Effector memory CD8-positive, alpha-beta T cell (primary cell): ENCODE measurements around the gene USF1.
A peak's percentile ranks its signal among the peaks of the same experiment; 100 is the strongest.
"Not testable (repeated sequence)": the region's sequence is repeated elsewhere in the genome, so short reads cannot be mapped to it uniquely, and the experiment has no call there.

Experiments used
- ATAC-seq: fragments of 150-1000 bp; cut with Tn5 transposase; replicated peaks from 2 replicates; pipeline ENCODE4 v1.10.0; 2021; ENCODE audit warnings: mild to moderate bottlenecking, moderate library complexity
- DNase-seq, 3 experiments: peaks; one replicate each; pipeline ENCODE4 v3.0.0; 2021
- H3K27ac Mint-ChIP-seq, 2 donors: one replicate each; pipeline ENCODE4 v1.8.0; 2022; ENCODE audit warnings: mild to moderate bottlenecking in 2 of 2, mixed read lengths in 2 of 2, moderate library complexity in 2 of 2
- H3K27me3 Mint-ChIP-seq, 2 donors: one replicate each; pipeline ENCODE4 v1.8.0; 2022; ENCODE audit warnings: mixed read lengths in 2 of 2
- H3K36me3 Mint-ChIP-seq: one replicate; pipeline ENCODE4 v1.8.0; 2022; ENCODE audit warnings: mild to moderate bottlenecking, moderate library complexity, mixed read lengths; ENCODE audit not compliant: insufficient read depth
- H3K4me1 Mint-ChIP-seq, 2 donors: one replicate each; pipeline ENCODE4 v1.8.0; 2022; ENCODE audit warnings: low read depth in 2 of 2, mixed read lengths in 2 of 2
- H3K4me3 Mint-ChIP-seq, 2 donors: one replicate each; pipeline ENCODE4 v1.8.0; 2022; ENCODE audit warnings: mild to moderate bottlenecking in 2 of 2, mixed read lengths in 2 of 2, moderate library complexity in 2 of 2
- H3K9me3 Mint-ChIP-seq, 2 donors: one replicate each; pipeline ENCODE4 v1.8.0; 2022; ENCODE audit warnings: mixed read lengths in 2 of 2

The USF1 gene

DNA sequence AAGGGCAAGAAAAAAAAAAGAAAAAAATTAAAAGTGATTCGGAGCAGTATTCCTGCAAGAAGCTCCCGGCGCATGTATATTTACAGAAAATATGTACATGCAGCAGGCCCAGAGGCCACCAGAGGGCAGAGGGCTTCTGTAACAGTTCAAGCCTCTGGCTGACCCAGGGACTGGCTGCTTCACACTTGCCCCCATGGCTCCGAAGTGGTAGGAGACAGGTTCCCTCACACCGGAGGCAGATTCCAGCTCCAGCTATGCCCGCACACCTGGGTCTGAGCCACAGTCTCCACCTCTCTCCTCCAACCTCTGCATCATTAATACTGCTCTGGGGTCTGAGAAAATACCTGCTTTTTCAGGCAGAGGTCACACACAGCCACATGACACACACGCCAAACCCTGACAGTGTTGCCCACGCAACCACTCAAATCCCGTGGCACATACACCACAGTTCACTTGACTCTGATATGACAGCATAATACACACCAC is 26.2 kb upstream of the USF1 start:
- Mint-ChIP-seq H3K4me1 (peaks cover 29 to 36% of the 10 kb centered on the region in 2 donors), H3K27me3 (no peaks in the 10 kb centered on the region), H3K9me3 (no peaks in the 10 kb centered on the region), H3K27ac (peak overlapping the region; percentile 0 to 91), H3K4me3 (no peak overlapping the region), H3K36me3 (peaks cover 26% of the 10 kb centered on the region)
- ATAC-seq: no peak
- DNase-seq: peak in 2 of 3 experiments; percentile 21 to 35

DNA sequence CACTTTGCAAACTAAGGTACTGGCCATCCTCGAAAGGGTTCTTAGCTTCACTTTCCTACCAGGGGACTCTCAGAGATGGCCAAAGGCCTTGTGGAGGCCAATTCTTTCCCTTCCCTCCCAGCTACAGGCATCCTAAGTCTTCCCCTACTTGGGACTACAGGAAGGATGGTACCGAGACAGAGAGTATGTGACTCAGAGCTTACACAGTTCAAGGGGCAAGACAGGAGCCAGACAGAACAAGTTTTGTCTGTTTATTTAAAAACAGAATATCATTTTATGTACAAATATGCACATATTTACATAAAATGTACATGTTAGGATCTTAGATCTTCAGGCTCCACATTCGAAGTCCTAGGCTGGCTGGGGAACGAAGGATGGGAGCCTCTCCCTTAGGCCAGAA is 25.0 kb upstream of the USF1 start:
- DNase-seq (no peak), ATAC-seq (no peak)
- no peaks in the 10 kb centered on the region for H3K27me3 Mint-ChIP-seq
- H3K4me1 Mint-ChIP-seq: peaks cover 34 to 42% of the 10 kb centered on the region in 2 donors
- peaks cover 34% of the 10 kb centered on the region for H3K36me3 Mint-ChIP-seq
- H3K9me3 Mint-ChIP-seq: no peaks in the 10 kb centered on the region
- no peak overlapping the region for H3K4me3 Mint-ChIP-seq
- peak overlapping the region; percentile 91 for H3K27ac Mint-ChIP-seq

DNA sequence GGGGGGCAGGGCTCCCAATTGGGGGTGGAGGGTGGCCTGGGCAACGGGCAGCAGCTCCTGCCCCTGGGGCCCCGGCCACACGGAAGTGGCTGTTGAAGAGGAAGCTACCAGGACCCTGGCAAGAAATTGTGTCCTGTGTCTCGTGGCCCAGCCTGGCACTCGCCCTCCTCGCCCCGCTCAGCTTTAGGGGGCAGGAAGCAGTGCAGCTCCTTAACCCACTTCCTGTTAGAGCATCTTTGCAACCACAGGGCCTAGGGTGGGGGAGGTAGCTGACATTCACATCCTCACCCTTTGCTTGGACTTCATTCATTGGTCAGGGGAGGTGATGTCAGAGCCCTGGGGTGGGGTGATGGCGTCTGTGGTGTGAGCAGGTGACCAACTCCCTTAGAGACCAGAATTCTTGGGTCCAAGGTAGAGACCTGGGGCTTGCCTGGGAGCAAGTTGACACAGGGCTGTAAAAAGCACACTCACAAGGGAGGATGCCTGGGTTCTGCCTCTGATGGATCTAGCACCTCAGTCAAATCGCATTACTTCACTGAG is 24.0 kb upstream of the USF1 start, which contains the start of gene ARHGAP30:
Gene ARHGAP30 (minus strand): TSS at position 161 of the 540 bp plus-strand sequence. CDS start 267 bp downstream, outside the sequence.
- Mint-ChIP-seq H3K4me1 (peaks cover 35 to 44% of the 10 kb centered on the region in 2 donors), H3K27ac (peak within 1 kb of the TSS; percentile 91), H3K27me3 (no peaks in the 10 kb centered on the region), H3K9me3 (no peaks in the 10 kb centered on the region), H3K4me3 (peak within 1 kb of the TSS; percentile 81 to 92), H3K36me3 (peaks cover 39% of the 10 kb centered on the region)
- peak; percentile 80 for ATAC-seq
- DNase-seq: peak; percentile 75 to 80 (median 77)

DNA sequence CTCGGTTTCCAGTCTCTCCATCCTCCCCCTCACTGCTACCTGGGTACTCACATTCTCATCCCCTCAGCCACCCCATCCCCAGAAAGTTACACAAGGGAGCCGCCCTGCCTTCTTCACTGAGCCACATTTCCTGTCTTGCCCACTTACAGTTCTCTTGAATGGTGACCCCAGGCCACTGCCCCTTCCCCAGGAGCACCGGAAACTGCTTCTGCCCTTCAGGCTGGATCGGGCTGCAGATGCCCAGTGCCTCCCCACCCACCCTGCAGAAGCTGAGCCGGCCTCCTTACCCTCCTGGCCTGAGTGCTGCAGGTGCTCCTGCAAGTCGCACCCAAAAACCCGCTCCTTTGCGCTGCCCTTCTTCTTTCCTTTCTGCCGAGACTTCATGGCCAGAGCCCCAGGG is 23.5 kb upstream of the USF1 start:
- Mint-ChIP-seq H3K9me3 (no peaks in the 10 kb centered on the region), H3K4me3 (peak overlapping the region; percentile 81 to 92), H3K36me3 (peaks cover 43% of the 10 kb centered on the region), H3K27me3 (no peaks in the 10 kb centered on the region), H3K4me1 (peaks cover 40 to 49% of the 10 kb centered on the region in 2 donors), H3K27ac (peak overlapping the region; percentile 91)
- no peak for ATAC-seq
- DNase-seq: peak in 1 of 3 experiments; percentile 14

DNA sequence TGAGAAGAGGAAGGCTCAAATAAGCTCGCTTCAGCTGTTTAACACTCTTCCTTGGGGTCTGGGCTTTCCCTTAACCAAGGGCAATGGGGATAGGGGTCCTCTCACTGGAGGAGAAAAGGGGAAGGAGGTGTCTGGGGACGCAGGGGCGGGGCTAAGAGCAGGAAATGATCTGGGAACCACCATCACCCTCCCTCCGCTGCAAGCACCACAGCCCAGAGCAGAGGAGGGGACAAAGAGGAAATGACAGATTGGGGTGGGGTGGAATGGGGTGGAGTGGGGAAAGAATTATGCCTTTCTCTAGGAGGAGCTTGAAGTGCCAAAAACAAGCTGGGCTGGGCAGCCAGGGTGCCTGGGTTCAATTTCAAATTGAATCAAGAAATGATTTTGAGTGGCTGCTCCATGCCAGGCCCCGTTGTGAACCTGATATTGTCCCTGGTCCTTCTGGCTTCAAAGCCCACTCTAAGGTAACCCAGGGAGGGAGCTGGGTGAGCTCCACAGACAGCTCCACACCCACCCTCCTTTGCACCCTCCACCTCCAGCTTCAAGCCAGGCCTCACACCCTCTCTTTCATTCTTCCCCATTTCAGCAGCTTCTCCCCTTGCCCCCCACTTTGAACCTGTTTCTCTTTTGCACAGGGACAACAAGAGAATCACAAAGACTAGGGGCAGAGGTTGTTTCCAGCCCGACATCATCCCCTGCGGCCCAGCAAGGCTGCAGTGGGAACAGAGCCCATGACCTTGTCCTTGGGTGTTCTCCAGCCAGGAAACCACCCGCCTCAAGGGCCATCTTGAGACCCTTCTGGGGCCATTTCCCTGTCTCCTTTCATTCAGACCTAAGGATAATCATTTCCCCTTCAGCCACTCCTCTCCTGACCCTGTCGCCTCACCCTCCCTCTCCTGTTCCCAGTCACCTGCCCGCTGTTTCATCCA is 22.8 kb upstream of the USF1 start:
- no peaks in the 10 kb centered on the region for H3K27me3 Mint-ChIP-seq
- peak overlapping the region; percentile 91 for H3K27ac Mint-ChIP-seq
- DNase-seq (peak; percentile 73 to 78 (median 74)), ATAC-seq (peak; percentile 71)
- peaks cover 48% of the 10 kb centered on the region for H3K36me3 Mint-ChIP-seq
- H3K4me3 Mint-ChIP-seq: peak overlapping the region; percentile 81 to 92
- peaks cover 47 to 55% of the 10 kb centered on the region in 2 donors for H3K4me1 Mint-ChIP-seq
- no peaks in the 10 kb centered on the region for H3K9me3 Mint-ChIP-seq

DNA sequence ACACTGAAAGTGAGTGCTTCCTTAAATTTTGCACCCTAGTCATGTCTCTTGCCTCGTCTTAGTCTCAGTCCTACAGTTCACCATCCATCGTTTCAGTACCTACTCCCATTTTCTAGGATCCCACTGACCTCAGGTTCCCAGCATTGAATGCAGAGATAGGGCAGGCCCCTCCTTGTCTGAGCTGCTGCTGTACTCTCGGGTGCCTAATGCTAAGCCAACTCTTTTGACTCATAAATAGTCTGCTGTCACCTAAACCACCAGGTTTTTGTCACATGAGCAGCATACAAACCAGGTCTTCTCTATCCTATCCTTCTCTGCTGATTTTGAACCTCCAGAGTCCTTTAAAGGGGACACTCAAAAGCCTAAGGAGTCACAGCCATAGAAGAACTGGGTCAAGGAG is 20.9 kb upstream of the USF1 start:
- Mint-ChIP-seq H3K4me3 (peak overlapping the region; percentile 81 to 92), H3K27ac (peak overlapping the region; percentile 91), H3K36me3 (peaks cover 66% of the 10 kb centered on the region), H3K27me3 (no peaks in the 10 kb centered on the region), H3K9me3 (no peaks in the 10 kb centered on the region), H3K4me1 (peaks cover 57 to 62% of the 10 kb centered on the region in 2 donors)
- ATAC-seq (no peak), DNase-seq (no peak)

DNA sequence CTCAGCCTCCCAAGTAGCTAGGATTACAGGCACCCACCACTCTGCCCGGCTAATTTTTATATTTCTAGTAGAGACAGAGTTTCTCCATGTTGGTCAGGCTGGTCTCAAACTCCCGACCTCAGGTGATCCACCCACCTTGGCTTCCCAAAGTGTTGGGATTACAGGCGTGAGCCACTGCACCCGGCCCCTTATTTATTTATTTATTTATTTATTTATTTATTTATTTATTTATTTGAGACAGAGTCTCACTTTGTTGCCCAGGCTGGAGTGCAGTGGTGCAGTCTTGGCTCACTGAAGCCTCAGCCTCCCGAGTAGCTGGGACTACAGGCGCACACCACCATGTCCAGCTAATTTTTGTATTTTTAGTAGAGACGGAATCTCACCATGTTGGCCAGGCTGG is 19.9 kb upstream of the USF1 start:
- H3K4me3 Mint-ChIP-seq: peak overlapping the region; percentile 81 to 92
- not testable (repeated sequence) for ATAC-seq

DNA sequence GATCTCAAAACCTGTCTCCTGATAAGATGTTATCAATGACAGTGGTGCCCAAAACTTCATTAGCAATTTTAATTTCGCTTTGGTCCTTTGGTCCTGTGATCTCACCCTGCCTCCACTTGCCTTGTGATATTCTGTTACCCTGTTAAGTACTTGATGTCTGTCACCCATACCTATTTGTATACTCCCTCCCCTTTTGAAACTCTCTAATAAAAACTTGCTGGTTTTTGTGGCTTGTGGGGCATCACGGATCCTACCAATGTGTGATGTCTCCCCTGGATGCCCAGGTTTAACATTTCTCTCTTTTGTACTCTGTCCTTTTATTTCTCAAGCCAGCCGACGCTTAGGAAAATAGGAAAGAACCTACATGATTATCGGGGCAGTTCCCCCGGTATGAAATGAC is 18.2 kb upstream of the USF1 start:
- peak overlapping the region; percentile 81 to 92 for H3K4me3 Mint-ChIP-seq
- H3K27me3 Mint-ChIP-seq, ATAC-seq, H3K9me3 Mint-ChIP-seq: not testable (repeated sequence)
- peaks cover 68 to 71% of the 10 kb centered on the region in 2 donors for H3K4me1 Mint-ChIP-seq
- peak overlapping the region; percentile 89 to 91 for H3K27ac Mint-ChIP-seq
- DNase-seq: peak in 1 of 3 experiments; percentile 13
- peaks cover 84% of the 10 kb centered on the region for H3K36me3 Mint-ChIP-seq

More for the DNA sequence above, 19.9 kb upstream of the USF1 start:
- DNase-seq, H3K9me3 Mint-ChIP-seq, H3K27me3 Mint-ChIP-seq: not testable (repeated sequence)
- peaks cover 76% of the 10 kb centered on the region for H3K36me3 Mint-ChIP-seq
- H3K27ac Mint-ChIP-seq: peak overlapping the region; percentile 89 to 91
- peaks cover 60 to 63% of the 10 kb centered on the region in 2 donors for H3K4me1 Mint-ChIP-seq

DNA sequence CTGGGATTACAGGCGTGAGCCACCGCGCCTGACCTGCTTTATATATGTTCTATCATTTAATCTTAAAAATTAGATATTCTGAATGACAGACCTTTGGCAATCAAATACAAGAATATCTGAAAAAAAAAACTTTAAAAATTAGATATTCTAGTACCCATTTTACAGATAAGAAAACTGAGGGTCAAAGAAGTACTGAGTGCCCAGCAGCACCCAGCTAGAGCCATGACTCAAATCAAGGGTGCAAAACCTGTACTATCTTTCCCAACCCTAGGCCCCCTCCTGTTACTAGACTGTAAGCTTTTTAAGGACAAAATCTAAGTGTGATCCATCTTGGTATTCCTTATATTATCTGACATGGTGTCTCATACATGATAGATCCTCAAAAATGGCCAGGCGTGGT is 15.6 kb upstream of the USF1 start:
- H3K4me1 Mint-ChIP-seq: peaks cover 53 to 59% of the 10 kb centered on the region in 2 donors
- peaks cover 88% of the 10 kb centered on the region for H3K36me3 Mint-ChIP-seq
- H3K9me3 Mint-ChIP-seq: no peaks in the 10 kb centered on the region
- ATAC-seq (no peak), DNase-seq (no peak)
- no peaks in the 10 kb centered on the region for H3K27me3 Mint-ChIP-seq
- peak overlapping the region; percentile 89 to 91 for H3K27ac Mint-ChIP-seq
- peak overlapping the region; percentile 44 to 81 for H3K4me3 Mint-ChIP-seq

DNA sequence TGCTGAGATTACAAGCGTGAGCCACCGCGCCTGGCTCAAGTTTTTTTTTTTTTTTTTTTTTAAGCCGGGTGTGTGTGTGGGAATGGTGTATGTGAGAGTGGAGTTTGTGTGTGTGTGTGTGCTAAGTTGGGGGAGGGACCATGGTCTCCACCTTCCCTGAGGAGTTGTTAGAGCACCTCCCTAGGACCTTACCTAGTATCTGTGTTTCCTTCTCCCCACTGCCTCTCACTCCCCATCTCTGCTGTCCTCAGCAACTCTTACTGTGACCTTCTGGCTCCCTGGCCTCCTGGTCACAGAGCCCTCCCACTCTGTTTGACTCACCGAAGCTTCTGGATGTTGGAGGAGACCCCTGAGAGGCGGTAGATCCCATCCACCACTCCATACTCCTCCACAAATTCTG is 13.5 kb upstream of the USF1 start:
- H3K36me3 Mint-ChIP-seq: peaks cover 93% of the 10 kb centered on the region
- DNase-seq (no peak), ATAC-seq (no peak)
- peaks cover 52 to 60% of the 10 kb centered on the region in 2 donors for H3K4me1 Mint-ChIP-seq
- H3K27me3 Mint-ChIP-seq: no peaks in the 10 kb centered on the region
- H3K9me3 Mint-ChIP-seq: no peaks in the 10 kb centered on the region
- peak overlapping the region; percentile 44 to 50 for H3K4me3 Mint-ChIP-seq
- peak overlapping the region; percentile 89 to 91 for H3K27ac Mint-ChIP-seq

DNA sequence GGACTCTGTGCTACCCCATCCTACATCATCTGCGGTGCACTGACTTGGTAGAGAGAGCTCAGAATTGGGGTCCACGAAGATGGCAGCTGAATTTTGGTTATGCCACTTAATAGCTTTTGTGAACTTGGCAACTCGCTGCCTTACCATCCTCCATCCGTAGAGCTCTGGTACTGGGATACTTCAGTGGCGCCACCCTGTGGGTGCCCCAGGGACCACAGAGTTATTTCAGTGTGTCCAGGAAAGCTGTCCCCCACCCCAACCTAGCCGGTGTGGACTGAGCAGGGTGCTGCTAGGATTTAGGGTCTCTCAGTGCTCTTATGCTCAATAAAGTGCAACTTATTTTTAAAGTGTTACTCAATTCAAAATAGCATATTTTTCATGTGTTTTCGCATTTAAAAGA is 9.0 kb upstream of the USF1 start:
- no peaks in the 10 kb centered on the region for H3K27me3 Mint-ChIP-seq
- H3K9me3 Mint-ChIP-seq: no peaks in the 10 kb centered on the region
- DNase-seq: no peak
- no peak for ATAC-seq
- peaks cover 95% of the 10 kb centered on the region for H3K36me3 Mint-ChIP-seq
- no peak overlapping the region for H3K4me3 Mint-ChIP-seq
- peak overlapping the region in 1 of 2 donors; percentile 41 for H3K27ac Mint-ChIP-seq
- H3K4me1 Mint-ChIP-seq: peaks cover 34 to 37% of the 10 kb centered on the region in 2 donors

DNA sequence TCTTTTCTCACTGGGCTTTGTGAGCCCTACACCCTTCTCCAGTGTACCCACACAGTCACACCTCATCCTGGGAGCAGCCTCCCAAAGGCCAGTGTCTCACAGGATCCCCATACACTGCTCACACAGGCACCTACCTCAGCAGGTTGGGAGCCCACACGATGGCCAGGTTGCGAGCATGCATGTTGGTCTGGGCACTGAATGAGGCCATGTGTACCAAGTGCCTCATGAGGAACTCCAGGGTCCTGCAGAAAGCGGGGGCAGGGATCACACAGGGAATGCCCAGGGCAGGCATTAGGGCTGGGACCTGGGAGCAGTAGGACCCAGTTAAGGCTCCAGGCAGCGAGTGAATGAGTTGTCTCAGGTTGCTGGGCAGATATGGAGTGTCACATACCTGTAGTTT is 8.5 kb upstream of the USF1 start:
- no peaks in the 10 kb centered on the region for H3K27me3 Mint-ChIP-seq
- peaks cover 30 to 31% of the 10 kb centered on the region in 2 donors for H3K4me1 Mint-ChIP-seq
- no peak for DNase-seq
- H3K36me3 Mint-ChIP-seq: peaks cover 95% of the 10 kb centered on the region
- no peaks in the 10 kb centered on the region for H3K9me3 Mint-ChIP-seq
- no peak for ATAC-seq
- H3K4me3 Mint-ChIP-seq: no peak overlapping the region
- peak overlapping the region in 1 of 2 donors; percentile 81 for H3K27ac Mint-ChIP-seq

DNA sequence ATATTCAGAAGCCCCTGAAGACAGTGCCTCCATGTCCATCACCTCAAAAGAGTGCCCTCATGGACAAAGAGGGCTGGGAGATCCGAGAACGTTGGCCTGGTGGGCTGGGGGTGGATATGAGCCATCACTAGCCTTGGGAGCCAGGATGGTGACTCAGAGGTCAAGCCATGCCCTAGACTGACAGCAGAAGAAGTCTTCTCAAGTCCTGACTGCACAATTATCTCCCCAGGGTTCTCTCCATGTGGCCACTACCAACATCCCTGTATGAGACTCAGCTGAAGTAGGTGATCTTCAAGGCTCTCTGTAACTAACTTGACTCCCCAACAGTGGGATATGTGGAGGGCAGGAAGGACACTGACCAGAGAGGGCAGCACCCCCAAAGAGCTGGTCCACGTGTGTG is 7.1 kb upstream of the USF1 start:
- peaks cover 91% of the 10 kb centered on the region for H3K36me3 Mint-ChIP-seq

More for the DNA sequence above, 7.1 kb upstream of the USF1 start:
- Mint-ChIP-seq H3K4me1 (peaks cover 36 to 39% of the 10 kb centered on the region in 2 donors), H3K9me3 (no peaks in the 10 kb centered on the region), H3K4me3 (no peak overlapping the region), H3K27me3 (no peaks in the 10 kb centered on the region), H3K27ac (peak overlapping the region in 1 of 2 donors; percentile 59)
- DNase-seq: no peak
- no peak for ATAC-seq
